Neural cell (in vitro differentiated cells): ENCODE data around the gene ANO9. TPM values are rescaled to one million over a fixed set of nuclear protein-coding genes. Genes with fewer than 3 reads are reported as not detected.

Experiments
- H2AFZ ChIP-seq: fragments of 200-600, 300-800 bp; sonication (generic), shearing (Covaris generic); 2 replicates; pipeline ENCODE4 v1.6.0; 2014; ENCODE audit warnings: low read depth, mild to moderate bottlenecking, antibody characterized with exemption, low read length, moderate library complexity
- H3F3A ChIP-seq: fragments of 200-600 bp; shearing (Covaris generic); 2 replicates; pipeline ENCODE4 v1.6.1; 2016; ENCODE audit warnings: mild to moderate bottlenecking, moderate library complexity, mixed read lengths, antibody characterized with exemption, low read length; ENCODE audit not compliant: insufficient read depth, poor library complexity, severe bottlenecking
- H3K27ac ChIP-seq: fragments of 200-600, 300-800 bp; sonication (generic), shearing (Covaris generic); 2 replicates; pipeline ENCODE4 v1.5.1; 2014; ENCODE audit warnings: mild to moderate bottlenecking, low read length, moderate library complexity
- H3K27me3 ChIP-seq: fragments of 300-800, 200-600 bp; sonication (generic), shearing (Covaris generic); 2 replicates; pipeline ENCODE4 v1.6.0; 2014; ENCODE audit warnings: mild to moderate bottlenecking, low read depth, low read length, moderate library complexity; ENCODE audit not compliant: insufficient read depth
- H3K36me3 ChIP-seq: fragments of 300-800, 200-600 bp; sonication (generic), shearing (Covaris generic); 2 replicates; pipeline ENCODE4 v1.5.1; 2014; ENCODE audit warnings: mild to moderate bottlenecking, antibody characterized with exemption, low read length, moderate library complexity; ENCODE audit not compliant: insufficient read depth
- H3K4me2 ChIP-seq: fragments of 300-800, 200-600 bp; sonication (generic), shearing (Covaris generic); 2 replicates; pipeline ENCODE4 v1.6.0; 2014; ENCODE audit warnings: mild to moderate bottlenecking, low read length
- H3K4me3 ChIP-seq: fragments of 300-800, 200-600 bp; sonication (generic), shearing (Covaris generic); 2 replicates; pipeline ENCODE4 v1.5.1; 2014; ENCODE audit warnings: mild to moderate bottlenecking, low read length, moderate library complexity
- H3K79me2 ChIP-seq: fragments of 200-600 bp; shearing (Covaris generic); replicated peaks from 2 replicates; pipeline ENCODE4 v1.6.0; 2014; ENCODE audit warnings: mild to moderate bottlenecking, low read length, moderate library complexity; ENCODE audit not compliant: insufficient read depth
- H3K9ac ChIP-seq: fragments of 300-800, 200-600 bp; sonication (generic), shearing (Covaris generic); 2 replicates; pipeline ENCODE4 v1.6.1; 2016; ENCODE audit warnings: mild to moderate bottlenecking, low read length, mixed read lengths
- H3K9me2 ChIP-seq: fragments of 200-600 bp; shearing (Covaris generic); 2 replicates; pipeline ENCODE4 v1.6.1; 2016; ENCODE audit warnings: mild to moderate bottlenecking, low read length, mixed read lengths; ENCODE audit not compliant: insufficient read depth
- H3K9me3 ChIP-seq: fragments of 200-600, 300-800 bp; sonication (generic), shearing (Covaris generic); 2 replicates; pipeline ENCODE4 v1.6.1; 2016; ENCODE audit warnings: mild to moderate bottlenecking, mixed run types, low read length, moderate library complexity, mixed read lengths
- H4K20me1 ChIP-seq: fragments of 200-600 bp; shearing (Covaris generic); 2 replicates; pipeline ENCODE4 v1.6.1; 2016; ENCODE audit warnings: mild to moderate bottlenecking, mixed run types; ENCODE audit not compliant: insufficient read depth
- CTCF ChIP-seq: fragments of 450-650 bp; IDR thresholded peaks from 2 replicates; pipeline ENCODE4 v1.5.1; 2014; ENCODE audit warnings: antibody characterized with exemption, mild to moderate bottlenecking, moderate library complexity; ENCODE audit not compliant: poor library complexity, severe bottlenecking
- EP300 ChIP-seq: fragments of 450-650 bp; conservative IDR thresholded peaks from 2 replicates; pipeline ENCODE4 v1.6.1; 2014; ENCODE audit warnings: antibody characterized with exemption, mild to moderate bottlenecking, moderate library complexity; ENCODE audit not compliant: poor library complexity, severe bottlenecking
- EZH2 ChIP-seq: fragments of 200-600, 300-800 bp; shearing (Covaris generic), sonication (generic); IDR thresholded peaks from 2 replicates; pipeline ENCODE4 v1.6.1; 2014; ENCODE audit warnings: antibody characterized with exemption, low read length, borderline replicate concordance, mild to moderate bottlenecking; ENCODE audit not compliant: insufficient read depth, poor library complexity, severe bottlenecking
- MXI1 ChIP-seq: fragments of 450-650 bp; conservative IDR thresholded peaks from 2 replicates; pipeline ENCODE4 v1.6.1; 2014; ENCODE audit warnings: antibody characterized with exemption, mild to moderate bottlenecking; ENCODE audit not compliant: poor library complexity, severe bottlenecking
- POLR2AphosphoS5 ChIP-seq: IDR thresholded peaks from 2 replicates; pipeline ENCODE4 v1.6.1; 2012
- RAD21 ChIP-seq: fragments of 450-650 bp; conservative IDR thresholded peaks from 2 replicates; pipeline ENCODE4 v1.6.1; 2014; ENCODE audit warnings: antibody characterized with exemption, mild to moderate bottlenecking, moderate library complexity
- REST ChIP-seq: IDR thresholded peaks from 2 replicates; pipeline ENCODE4 v1.6.1; 2012; ENCODE audit warnings: borderline replicate concordance
- SMC3 ChIP-seq: fragments of 450-650 bp; conservative IDR thresholded peaks from 2 replicates; pipeline ENCODE4 v1.6.1; 2014; ENCODE audit warnings: antibody characterized with exemption, mild to moderate bottlenecking, moderate library complexity; ENCODE audit not compliant: poor library complexity
- TAF1 ChIP-seq: IDR thresholded peaks from 2 replicates; pipeline ENCODE4 v1.6.1; 2012; ENCODE audit warnings: low read depth
- polyA plus RNA-seq: library from polyadenylated mRNA; depleted of rRNA; stranded (reverse); fragments of >200 nt; gene quantifications from 2 replicates; pipeline ENCODE4 v1.2.3, GENCODE V29; 2014

Gene ANO9
- polyA plus RNA-seq, 1 donor from 2014 or later, result not detected

GRCh38 chr11:409008-409599 is 32.7 kb downstream of the ANO9 start:
- Histone ChIP-seq H3K9me3 (no peaks in the 10 kb centered on the region), H3K4me2 (no peak overlapping the region), H3K79me2 (no peaks in the 10 kb centered on the region), H3K9ac (no peak overlapping the region), H3F3A (no peaks in the 10 kb centered on the region), H3K36me3 (no peaks in the 10 kb centered on the region), H3K27ac (no peak overlapping the region), H4K20me1 (no peaks in the 10 kb centered on the region), H3K4me3 (no peak overlapping the region), H3K9me2 (no peaks in the 10 kb centered on the region), H3K27me3 (no peaks in the 10 kb centered on the region), H2AFZ (no peak overlapping the region)
- no peak for TF ChIP-seq EP300
- no peak for TF ChIP-seq REST
- TF ChIP-seq TAF1, result no peak
- TF ChIP-seq EZH2, result no peak
- no peak for TF ChIP-seq SMC3
- no peak for TF ChIP-seq POLR2AphosphoS5
- no peak for TF ChIP-seq RAD21
- no peak for TF ChIP-seq CTCF
- no peak for TF ChIP-seq MXI1

GRCh38 chr11:408154-409007 is 33.4 kb downstream of the ANO9 start:
- H3K4me3 ChIP-seq, result no peak overlapping the region
- H3F3A ChIP-seq, result no peaks in the 10 kb centered on the region
- H3K9ac ChIP-seq, result no peak overlapping the region
- H3K9me3 ChIP-seq, result no peaks in the 10 kb centered on the region
- no peaks in the 10 kb centered on the region for H3K79me2 ChIP-seq
- TF ChIP-seq EZH2, result no peak
- TF ChIP-seq RAD21, result no peak
- H3K9me2 ChIP-seq, result no peaks in the 10 kb centered on the region
- H3K27me3 ChIP-seq, result no peaks in the 10 kb centered on the region
- no peak overlapping the region for H3K4me2 ChIP-seq
- H2AFZ ChIP-seq, result no peak overlapping the region
- no peaks in the 10 kb centered on the region for H4K20me1 ChIP-seq
- no peak overlapping the region for H3K27ac ChIP-seq
- H3K36me3 ChIP-seq, result no peaks in the 10 kb centered on the region
